22Rv1 (cell line): Measurements from ENCODE around the gene MAPK8IP1.

Experiments used
- H3K27ac ChIP-seq: fragments of 450-650 bp; 2 replicates; pipeline ENCODE4 v1.5.1; 2017
- CTCF ChIP-seq: fragments of 450-650 bp; IDR thresholded peaks from 2 replicates; pipeline ENCODE4 v1.5.1; 2017; ENCODE audit warnings: mild to moderate bottlenecking
- ZFX ChIP-seq: fragments of 450-650 bp; IDR thresholded peaks from 2 replicates; pipeline ENCODE4 v1.6.1; 2017; ENCODE audit warnings: antibody characterized with exemption, borderline replicate concordance

The MAPK8IP1 gene

GRCh38 chr11:45926536-45927331 lies 41.3 kb downstream of the MAPK8IP1 start:
- no peak overlapping the region for H3K27ac ChIP-seq

GRCh38 chr11:45927332-45927683 lies 41.9 kb downstream of the MAPK8IP1 start:
- H3K27ac ChIP-seq, result no peak overlapping the region
- no peak for TF ChIP-seq CTCF
- no peak for TF ChIP-seq ZFX

More at GRCh38 chr11:45926536-45927331, 41.3 kb downstream of the MAPK8IP1 start:
- TF ChIP-seq CTCF, result no peak
- TF ChIP-seq ZFX, result no peak

GRCh38 chr11:45927684-45928413 lies 42.4 kb downstream of the MAPK8IP1 start:
- TF ChIP-seq ZFX, result no peak
- no peak for TF ChIP-seq CTCF
- H3K27ac ChIP-seq, result no peak overlapping the region

GRCh38 chr11:45928535-45929215 lies 43.2 kb downstream of the MAPK8IP1 start:
- TF ChIP-seq ZFX (no peak), CTCF (no peak)
- no peak overlapping the region for H3K27ac ChIP-seq

- peak overlapping the region; percentile 13; the same call in 1 of the 2 replicates for H3K27ac ChIP-seq
- no peak for TF ChIP-seq CTCF
- TF ChIP-seq ZFX, result no peak
These were observed 44.1 kb downstream of the MAPK8IP1 start for GRCh38 chr11:45929486-45930030.

GRCh38 chr11:45930031-45930794 lies 44.8 kb downstream of the MAPK8IP1 start:
- peak overlapping the region; percentile 13; the same call in 1 of the 2 replicates for H3K27ac ChIP-seq
- no peak for TF ChIP-seq CTCF
- no peak for TF ChIP-seq ZFX
